ENCODE measurements around the gene HDAC11.
A peak's percentile ranks its signal among the peaks of the same experiment; 100 is the strongest.

Gene HDAC11

DNA sequence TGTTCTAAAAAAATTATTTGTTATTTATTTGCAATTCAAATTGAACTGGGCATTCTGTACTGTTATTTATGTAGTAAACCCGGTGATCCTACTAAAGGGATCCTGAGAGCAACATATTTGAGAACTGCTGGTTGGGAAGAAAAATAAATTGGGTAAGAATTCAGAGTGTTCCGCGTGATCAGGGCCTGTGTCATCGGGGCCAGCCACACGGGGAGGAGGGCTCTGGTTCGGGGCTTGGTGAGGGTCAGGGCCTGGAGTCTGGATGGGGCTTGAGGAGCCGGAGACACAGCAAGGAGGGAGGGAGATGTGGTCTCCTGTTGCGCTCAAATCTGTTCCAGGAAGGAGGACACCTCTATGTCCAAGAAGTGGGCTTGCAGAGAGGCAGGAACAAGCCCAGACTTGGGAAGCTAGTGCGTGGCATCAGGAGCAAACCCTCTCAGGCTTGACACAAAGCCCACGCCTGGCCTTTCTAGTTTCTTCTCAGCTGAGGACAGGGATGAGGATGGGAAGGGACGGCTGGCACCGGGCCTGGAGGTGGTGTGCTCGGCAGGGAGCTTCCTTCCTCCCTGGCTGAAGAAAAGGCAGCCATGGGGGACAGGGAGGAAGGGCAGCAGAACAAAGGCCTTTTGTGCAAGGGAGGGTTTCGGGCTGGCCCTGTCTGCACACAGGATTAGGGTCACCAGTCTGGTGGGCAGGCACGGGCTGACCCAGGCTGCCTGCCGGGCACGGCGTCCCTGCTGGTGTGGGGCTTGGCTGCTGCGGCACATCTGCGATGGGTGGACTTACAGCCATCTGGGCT lies 45.9 kb downstream of the HDAC11 start:
- no peak for DNase-seq (ENCODE audit: low spot score)

DNA sequence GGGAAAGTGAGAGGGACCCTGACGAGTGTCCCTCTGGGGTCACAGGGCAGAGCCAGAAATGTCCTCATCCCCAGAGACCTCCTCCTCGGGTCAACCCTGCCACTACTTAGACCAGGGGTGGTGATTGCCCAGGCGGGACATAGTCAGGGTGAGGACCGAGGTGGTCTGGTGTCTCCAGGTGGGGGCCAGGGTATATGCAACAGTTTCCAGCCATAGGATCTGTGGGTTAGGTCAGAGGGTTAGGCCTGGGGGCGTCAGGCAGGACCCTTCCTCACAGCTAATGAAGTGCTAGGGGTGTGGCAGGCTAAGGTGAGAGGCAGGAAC lies 46.5 kb downstream of the HDAC11 start:
- DNase-seq (ENCODE audit: low spot score), result no peak

DNA sequence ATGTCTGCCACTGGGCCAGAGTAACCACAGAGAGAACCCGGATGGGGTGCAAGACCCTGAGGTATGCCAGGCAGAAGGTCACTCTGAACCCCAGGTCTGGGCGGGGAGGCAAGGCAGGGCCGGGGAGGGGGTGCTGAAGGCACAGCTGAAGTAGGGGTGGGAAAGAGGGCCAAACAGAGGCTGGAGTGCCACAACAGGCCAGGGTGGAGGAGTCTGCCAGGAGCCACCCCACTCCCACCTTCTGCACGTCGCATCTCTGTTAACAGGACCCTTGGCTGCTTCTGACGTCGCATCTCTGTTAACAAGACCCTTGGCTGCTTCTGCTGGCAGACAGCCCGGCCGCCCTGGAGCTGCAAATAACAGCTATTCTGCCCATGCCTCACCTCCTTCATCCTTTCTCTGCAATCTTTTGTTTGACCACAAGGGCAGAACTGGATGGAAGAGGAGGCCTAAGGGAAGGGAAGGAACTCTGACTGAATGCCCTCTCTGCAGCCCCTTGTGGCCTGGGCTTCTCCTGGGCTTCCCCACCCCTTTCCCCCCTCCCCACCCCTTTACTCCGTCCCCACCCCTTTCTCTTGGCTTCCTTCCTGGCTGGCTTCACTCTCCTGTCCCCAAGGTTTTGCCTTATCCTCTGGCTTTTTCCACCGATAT lies 48.2 kb downstream of the HDAC11 start:
- peak; percentile 70 for DNase-seq (ENCODE audit: low spot score)

DNA sequence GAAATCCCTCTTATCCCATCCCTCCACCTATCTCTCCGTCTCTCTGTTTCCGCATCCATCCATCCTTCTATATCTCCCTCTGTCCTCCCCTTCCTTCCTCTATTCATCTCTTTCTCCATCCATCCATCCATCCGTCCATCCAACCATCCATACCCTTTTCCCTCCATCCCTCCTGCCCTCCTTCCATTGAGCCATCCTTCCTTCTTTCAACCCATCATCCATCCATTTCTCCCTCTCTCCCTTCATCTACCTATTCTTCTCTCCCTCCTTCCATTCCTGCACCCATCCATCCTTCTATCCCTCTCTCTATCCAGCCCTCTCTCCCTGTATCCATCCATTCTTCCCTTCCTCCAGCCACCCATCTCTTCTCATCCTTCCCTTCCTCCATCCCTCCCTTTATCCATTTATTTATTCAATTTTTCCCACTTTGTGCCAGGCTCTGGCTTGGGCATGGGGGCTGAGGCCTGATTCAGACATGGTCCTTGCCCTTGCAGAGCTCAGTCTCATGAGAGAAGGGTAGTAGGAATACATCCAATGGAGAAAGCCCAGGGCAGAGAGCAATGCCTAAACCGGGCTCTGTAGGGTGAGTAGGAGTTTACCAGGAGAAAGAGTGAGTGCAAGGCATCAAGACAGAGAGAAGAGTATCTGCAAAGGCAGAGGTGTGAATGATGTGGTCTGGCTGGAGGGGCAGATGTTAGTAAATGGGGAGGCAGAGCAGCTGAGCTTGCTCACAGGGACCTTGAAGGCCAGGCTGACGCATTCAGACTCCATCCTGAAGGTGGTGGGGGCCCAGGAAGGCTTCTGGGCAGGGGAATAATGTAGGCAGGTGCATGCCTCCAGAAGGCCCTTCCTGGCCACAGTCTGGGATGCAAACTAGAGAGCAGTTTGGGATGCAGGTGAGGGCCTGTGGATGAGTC lies 49.3 kb downstream of the HDAC11 start:
- no peak for DNase-seq (ENCODE audit: low spot score)

- DNase-seq (ENCODE audit: low spot score), result no peak
Observed at GRCh38 chr3:13530241-13531009, 50.3 kb downstream of the HDAC11 start.

GRCh38 chr3:13532085-13532484 lies 52.0 kb downstream of the HDAC11 start:
- no peak for DNase-seq (ENCODE audit: low spot score)

DNA sequence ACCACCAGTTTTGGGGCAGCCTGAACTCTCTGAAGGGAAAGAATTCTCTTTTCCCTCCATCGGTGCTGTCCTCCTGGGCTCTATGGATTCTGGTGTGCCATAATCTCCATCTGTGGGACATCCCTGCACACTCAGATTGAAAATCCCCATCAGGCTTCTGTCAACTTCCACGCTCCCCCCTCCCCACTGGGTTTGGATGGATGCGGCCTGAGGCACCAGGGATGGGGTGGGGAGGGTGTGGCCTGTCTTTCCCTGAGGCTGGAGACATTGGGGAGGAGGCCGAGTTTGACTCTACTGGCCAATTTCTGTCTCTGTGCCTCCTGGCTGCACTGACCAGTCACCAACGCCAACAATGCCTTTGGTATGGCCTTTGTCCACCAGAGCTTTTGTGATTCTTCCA lies 52.5 kb downstream of the HDAC11 start:
- DNase-seq (ENCODE audit: low spot score), result no peak

- no peak for DNase-seq (ENCODE audit: low spot score)
Observed at GRCh38 chr3:13533885-13534301, 53.8 kb downstream of the HDAC11 start.

GRCh38 chr3:13535526-13535875 lies 55.4 kb downstream of the HDAC11 start:
- no peak for DNase-seq (ENCODE audit: low spot score)

DNA sequence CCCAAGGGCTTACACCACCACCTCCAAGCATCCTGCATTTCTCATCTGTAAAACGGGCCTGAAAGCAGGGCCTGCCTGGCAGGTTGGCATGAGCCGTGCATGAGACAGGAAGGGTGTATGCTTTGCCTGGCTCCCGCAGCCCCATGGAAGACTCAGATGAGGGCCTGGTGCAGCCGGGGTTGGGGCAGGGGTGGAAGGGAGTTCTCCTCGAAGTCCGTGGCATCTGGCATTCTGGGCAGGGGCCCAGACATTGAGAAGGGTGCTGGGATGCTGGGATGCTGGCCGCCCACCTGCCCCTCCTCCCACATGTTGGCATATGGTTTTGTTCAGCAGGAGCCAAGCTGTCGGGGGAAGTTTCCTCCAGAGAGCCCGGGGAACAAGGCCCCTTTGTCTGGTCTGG lies 55.8 kb downstream of the HDAC11 start:
- DNase-seq (ENCODE audit: low spot score), result no peak

DNA sequence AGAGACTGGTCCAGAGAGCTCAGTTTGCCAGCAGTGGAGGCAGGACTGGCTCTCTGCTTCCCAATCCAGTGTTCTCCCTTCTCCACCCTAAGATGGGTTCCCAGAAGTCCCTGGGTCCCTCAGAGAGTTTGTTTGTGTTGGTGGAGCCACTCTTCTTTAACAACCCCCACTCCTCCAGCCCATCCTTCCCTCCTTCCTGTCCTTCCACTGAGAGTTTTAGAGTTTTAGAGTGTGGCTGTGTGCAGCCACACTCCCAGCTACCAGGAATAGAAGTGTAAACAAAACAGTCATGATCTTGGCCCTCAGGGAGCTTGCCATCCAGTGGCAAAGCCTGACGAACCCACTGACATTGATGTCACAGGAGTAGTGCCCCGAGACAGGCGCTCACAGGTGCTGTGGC lies 56.3 kb downstream of the HDAC11 start:
- DNase-seq (ENCODE audit: low spot score), result no peak

DNA sequence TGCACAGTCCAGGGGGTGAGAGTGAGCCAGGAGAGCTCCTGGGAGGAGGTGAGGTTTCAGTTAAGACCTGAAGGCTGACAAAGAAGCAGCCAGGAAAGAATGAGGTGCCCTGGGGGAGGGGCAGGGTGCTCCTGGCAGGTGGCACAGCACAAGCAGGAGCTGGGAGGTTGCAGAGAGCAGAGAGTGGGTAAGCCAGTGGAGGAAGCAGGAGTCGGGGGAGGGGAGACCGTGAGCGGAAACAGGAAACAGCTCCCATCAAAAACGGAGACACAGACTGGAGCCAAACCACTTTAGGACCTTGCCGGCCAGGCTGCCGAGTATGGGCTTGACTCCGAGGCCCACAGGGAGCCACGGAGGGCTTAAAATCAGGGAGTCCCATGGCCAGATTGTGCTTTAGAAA lies 56.7 kb downstream of the HDAC11 start:
- no peak for DNase-seq (ENCODE audit: low spot score)

DNA sequence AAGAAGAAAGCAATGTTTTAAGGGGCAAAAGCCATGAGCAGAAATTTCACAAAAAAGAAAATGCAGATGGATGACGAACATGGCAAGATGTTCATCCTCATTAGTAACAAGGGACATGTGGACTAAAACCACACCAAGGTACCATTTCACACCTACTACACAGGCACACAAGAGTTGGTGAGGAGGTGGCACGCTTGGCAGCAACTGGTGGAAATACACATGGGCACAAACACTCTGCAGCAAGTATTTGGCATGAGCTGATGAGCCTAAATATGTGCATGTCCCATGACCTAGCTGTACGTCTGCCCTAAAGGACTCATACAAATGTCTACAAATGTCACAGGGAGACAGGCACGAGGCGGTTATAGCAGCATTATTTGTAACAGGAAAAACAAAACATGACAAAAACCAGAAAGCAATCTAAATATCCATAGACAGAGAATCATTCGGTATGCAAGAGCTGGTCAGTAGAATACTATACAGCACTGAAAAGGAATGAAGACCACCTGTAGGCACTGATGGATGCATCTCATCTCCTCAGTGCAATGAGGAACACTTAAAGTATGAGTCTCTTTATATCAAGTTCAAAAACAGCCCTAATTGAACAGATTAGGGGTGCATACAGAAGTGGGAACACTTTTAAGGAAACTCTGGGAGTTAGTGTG lies 57.3 kb downstream of the HDAC11 start:
- no peak for DNase-seq (ENCODE audit: low spot score)

DNA sequence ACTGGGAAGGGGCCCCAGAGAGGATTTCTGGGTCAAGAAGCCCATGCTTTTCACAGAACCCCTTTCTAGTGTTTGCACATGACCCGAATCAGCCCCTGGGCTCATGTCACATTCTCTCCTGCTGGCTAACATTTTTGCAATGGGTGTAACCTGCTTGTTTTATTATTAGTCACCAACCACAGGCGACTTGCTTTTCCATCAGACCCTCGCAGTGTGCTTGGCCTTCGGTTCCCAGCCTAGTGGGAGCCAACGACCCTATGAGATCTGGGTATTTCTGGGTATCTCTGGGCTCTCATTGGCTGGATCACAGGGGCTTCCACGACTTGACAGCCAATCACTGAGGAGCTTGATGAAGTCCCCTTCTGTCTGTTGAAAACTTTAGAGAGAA lies 57.8 kb downstream of the HDAC11 start:
- DNase-seq (ENCODE audit: low spot score), result no peak

DNA sequence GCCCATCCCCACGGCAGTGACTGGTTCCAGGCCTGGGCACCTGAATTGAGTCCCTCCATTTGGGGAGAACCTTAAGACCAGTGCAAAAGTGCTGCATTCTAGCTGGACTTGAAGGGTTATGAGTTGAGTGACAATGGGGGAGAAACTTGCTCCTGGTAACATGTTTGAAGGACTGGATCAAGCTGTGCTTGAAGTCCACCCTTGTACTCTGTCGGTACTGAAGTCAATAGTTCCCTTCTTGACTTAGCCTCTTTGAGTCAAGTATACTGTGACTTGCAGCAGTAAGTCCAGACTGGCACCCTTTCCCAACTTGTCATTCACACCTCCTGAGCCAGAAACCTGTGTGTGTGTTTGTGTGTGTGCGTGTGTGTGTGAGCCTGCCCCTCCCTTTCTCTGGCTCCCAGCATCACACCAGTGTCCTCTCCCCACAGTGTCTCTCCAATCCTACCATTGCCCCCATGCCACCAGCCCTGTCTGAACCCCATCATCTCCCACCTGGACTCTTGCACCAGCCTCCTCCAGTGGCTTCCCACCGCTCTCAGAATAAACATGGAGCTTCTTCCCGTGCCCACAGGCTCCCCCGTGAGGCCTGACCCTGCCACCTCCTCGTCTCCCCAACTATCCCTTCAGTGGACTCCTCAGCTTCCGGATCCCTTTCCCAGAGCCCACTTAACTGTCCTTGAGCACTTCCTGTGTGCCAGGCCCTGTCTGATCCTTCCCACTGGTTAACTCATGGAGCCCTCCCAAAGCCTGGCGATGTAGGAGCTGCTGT lies 58.6 kb downstream of the HDAC11 start:
- DNase-seq (ENCODE audit: low spot score), result no peak

DNA sequence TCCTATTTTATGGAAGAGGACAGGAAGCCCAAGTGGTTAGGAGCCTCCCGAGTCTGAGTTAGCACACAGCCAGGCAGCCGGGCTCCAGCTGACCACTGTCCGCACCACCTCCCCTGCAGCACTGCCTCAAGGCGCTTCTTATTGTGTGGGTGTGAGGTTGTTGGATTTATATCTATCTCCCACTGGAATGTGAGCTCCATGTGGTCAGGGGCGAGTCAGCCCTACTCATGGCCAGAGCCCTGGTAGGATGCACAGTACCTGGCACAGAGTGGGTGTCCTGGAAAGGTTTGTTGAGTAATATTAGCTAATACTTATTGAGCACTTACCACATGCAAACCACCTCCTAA lies 59.2 kb downstream of the HDAC11 start:
- no peak for DNase-seq (ENCODE audit: low spot score)

DNA sequence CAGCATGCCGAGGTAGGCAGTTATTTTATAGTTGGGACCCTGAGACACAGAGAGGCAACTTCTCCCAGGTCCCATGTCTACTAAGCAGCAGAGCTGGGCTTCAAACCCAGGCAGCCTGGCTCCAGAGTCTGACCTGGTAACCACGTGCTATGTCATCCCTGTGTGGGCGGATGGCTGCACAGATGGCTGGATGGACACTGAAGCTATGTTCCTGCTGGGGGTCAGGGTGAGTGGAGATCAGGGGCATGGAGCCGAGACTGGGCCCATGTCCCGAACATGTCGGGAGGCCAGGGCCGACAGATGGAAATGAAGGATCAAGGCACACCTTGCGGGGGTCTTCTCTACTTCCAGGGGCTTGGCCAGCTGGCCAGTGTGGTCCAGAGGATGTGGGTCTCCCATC lies 59.6 kb downstream of the HDAC11 start:
- DNase-seq (ENCODE audit: low spot score), result no peak

DNA sequence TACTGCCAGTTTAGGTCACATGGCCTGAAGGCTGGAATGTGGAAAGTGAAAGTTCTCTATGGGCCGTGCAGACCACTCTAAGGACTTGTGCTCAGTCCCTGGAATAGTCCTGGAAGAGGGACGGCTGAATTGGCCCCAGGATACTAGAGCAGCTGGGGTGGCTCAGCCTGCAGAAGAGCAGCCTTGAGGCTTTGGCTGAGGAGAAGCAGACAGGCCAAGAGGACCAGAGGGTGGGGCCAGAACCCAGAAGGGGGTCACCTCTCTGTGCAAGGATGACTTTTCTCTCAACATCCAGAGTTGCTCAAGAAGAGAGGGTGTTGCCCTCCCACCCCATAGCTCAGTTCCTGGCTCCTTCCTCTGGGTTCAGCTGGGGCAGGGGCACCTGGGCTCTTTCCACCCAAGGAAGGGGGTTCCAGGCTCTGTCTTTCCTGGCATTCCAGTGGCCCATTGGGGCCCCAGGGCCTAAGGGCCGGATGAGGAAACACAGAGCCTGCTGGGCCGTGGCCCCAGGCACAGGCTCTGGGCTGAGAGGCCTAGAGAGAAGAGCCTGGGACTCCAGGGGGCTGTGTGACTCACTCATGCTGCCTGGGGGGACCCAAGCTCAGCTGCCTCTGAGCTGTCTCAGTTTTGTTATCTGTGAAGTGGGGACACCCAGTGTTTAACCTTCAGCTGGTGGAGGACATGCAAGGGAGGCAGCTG lies 60.3 kb downstream of the HDAC11 start:
- DNase-seq (ENCODE audit: low spot score), result no peak

DNA sequence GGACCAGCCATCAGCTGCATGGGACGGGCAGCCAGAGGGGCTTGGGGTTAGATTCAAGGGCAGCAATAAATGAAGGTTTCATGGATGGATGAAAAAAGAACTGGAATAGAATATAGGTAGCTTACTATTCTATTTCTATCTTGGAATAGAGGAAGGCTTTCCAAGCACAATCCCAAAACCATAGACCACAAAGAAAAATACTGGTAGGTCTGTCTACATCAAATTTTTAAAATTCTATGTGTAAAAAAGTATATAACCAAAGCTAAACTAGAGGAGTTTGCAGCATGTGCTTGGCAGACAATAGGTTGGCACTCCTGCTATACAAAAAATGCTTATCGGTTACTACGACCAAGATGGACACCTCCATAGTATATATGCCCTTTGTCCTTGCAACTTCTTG lies 61.6 kb downstream of the HDAC11 start:
- DNase-seq (ENCODE audit: low spot score), result no peak

DNA sequence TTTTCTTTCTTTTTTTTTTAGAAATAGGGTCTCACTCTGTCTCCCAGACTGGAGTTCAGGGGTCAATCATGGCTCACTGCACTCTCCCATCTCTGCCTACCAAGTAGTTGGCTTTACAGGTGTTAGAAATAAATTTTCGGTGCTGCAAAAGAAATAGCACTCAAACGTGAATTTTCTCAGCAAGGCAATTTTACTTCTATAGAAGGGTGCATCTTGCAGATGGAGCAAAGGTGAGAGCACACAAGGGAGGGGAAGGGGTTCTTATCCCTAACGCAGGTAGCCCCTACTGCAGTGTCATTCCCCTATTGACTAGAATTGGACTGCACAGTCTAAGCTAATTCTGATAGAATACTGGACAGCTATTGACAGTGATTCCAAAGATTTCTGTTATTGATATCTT lies 62.0 kb downstream of the HDAC11 start:
- no peak for DNase-seq (ENCODE audit: low spot score)
